PC-3 (cell line): ENCODE data around the gene SIRT2. TPM values are rescaled to one million over a fixed set of nuclear protein-coding genes. Genes with fewer than 3 reads are reported as not detected.

Source experiments
- ATAC-seq: fragments of 200-7000 bp; cut with Tn5 transposase; 2 replicates; pipeline ENCODE4 v1.9.1; 2020; ENCODE audit warnings: mild to moderate bottlenecking, moderate library complexity
- BruUV-seq: library from RNA; stranded (reverse); fragments of 400-500 nt; replicated peaks from 2 replicates; lab custom pipeline; 2021; lab: Mats Ljungman, UMichigan
- CTCF ChIA-PET: fragments of 300-600 bp; sonication (Branson Sonifier 250); formaldehyde crosslinking; loops from one replicate; lab custom pipeline; 2022; ENCODE audit warnings: antibody characterized with exemption; lab: Charles Lee
- POLR2A ChIA-PET: fragments of 300-600 bp; sonication (Branson Sonifier 250); formaldehyde crosslinking; loops from one replicate; lab custom pipeline; 2022; ENCODE audit warnings: antibody characterized with exemption; ENCODE audit not compliant: unreplicated experiment; lab: Charles Lee
- DNase-seq: peaks from one replicate; pipeline ENCODE4 v3.0.0-alpha.2; 2015
- H2AFZ ChIP-seq: fragments of 300-600 bp; sonication (generic); 2 replicates; pipeline ENCODE4 v1.6.0; 2016; ENCODE audit warnings: antibody characterized with exemption, low read length
- H3F3A ChIP-seq: fragments of 300-600 bp; sonication (generic); one replicate; pipeline ENCODE4 v1.6.0; 2017; ENCODE audit warnings: antibody characterized with exemption, low read length, control low read depth, mild to moderate bottlenecking; ENCODE audit not compliant: unreplicated experiment
- H3K27ac ChIP-seq: fragments of 300-600 bp; sonication (generic); 2 replicates; pipeline ENCODE4 v1.5.1; 2016; ENCODE audit warnings: mild to moderate bottlenecking, low read length
- H3K27me3 ChIP-seq: fragments of 300-600 bp; sonication (generic); 2 replicates; pipeline ENCODE4 v1.6.1; 2016; ENCODE audit warnings: low read length, mixed read lengths
- H3K36me3 ChIP-seq: fragments of 300-600 bp; sonication (generic); 2 replicates; pipeline ENCODE4 v1.6.1; 2016; ENCODE audit warnings: low read depth, mixed run types, low read length, mixed read lengths
- H3K4me1 ChIP-seq: fragments of 300-600 bp; sonication (generic); 2 replicates; pipeline ENCODE4 v1.5.1; 2016; ENCODE audit warnings: low read length; ENCODE audit not compliant: insufficient read depth
- H3K4me2 ChIP-seq: fragments of 300-600 bp; sonication (generic); 2 replicates; pipeline ENCODE4 v1.6.0; 2016; ENCODE audit warnings: low read length
- H3K4me3 ChIP-seq: fragments of 300-600 bp; sonication (generic); 2 replicates; pipeline ENCODE4 v1.5.1; 2016; ENCODE audit warnings: mild to moderate bottlenecking, low read length, mixed read lengths
- H3K79me2 ChIP-seq: fragments of 300-600 bp; sonication (generic); 2 replicates; pipeline ENCODE4 v1.6.1; 2017; ENCODE audit warnings: low read length, mixed read lengths
- H3K9ac ChIP-seq: fragments of 300-600 bp; sonication (generic); 2 replicates; pipeline ENCODE4 v1.6.0; 2016; ENCODE audit warnings: mild to moderate bottlenecking, low read length
- H3K9me2 ChIP-seq: fragments of 300-600 bp; sonication (generic); replicated peaks from 2 replicates; pipeline ENCODE4 v1.6.1; 2016; ENCODE audit warnings: mixed run types, low read length, mixed read lengths
- H3K9me3 ChIP-seq: fragments of 300-600 bp; sonication (generic); 2 replicates; pipeline ENCODE4 v1.6.1; 2016; ENCODE audit warnings: low read length, mixed read lengths
- H4K20me1 ChIP-seq: fragments of 300-600 bp; sonication (generic); 2 replicates; pipeline ENCODE4 v1.6.1; 2016; ENCODE audit warnings: low read length, mixed read lengths
- EZH2 ChIP-seq: fragments of 300-600 bp; sonication (generic); IDR thresholded peaks from one replicate; pipeline ENCODE4 v1.6.1; 2017; ENCODE audit warnings: antibody characterized with exemption, mild to moderate bottlenecking, low read length; ENCODE audit not compliant: unreplicated experiment
- EZH2phosphoT487 ChIP-seq: fragments of 300-600 bp; sonication (generic); IDR thresholded peaks from 2 replicates; pipeline ENCODE4 v1.6.1; 2018; ENCODE audit warnings: mild to moderate bottlenecking, antibody characterized with exemption, low read length, borderline replicate concordance
- intact Hi-C: fragments of 100-400 bp; cut with micrococcal nuclease; formaldehyde crosslinking; loops from 2 replicates; pipeline ENCODE4 v1.9.0; 2023
- total RNA-seq: library from RNA; depleted of rRNA; stranded (reverse); fragments of >200 nt; gene quantifications from 2 replicates; pipeline ENCODE4 v1.2.3, GENCODE V29; 2014
- TF ChIP-seq, protein P1 (sequence below): fragments of 300-600 bp; sonication (generic); conservative IDR thresholded peaks from 2 replicates; pipeline ENCODE4 v1.5.1; 2017; ENCODE audit warnings: antibody characterized with exemption, low read depth, mild to moderate bottlenecking, low read length

SIRT2 gene
- total RNA-seq, 1 experiment from 2014 or later: 37.9 TPM

DNA sequence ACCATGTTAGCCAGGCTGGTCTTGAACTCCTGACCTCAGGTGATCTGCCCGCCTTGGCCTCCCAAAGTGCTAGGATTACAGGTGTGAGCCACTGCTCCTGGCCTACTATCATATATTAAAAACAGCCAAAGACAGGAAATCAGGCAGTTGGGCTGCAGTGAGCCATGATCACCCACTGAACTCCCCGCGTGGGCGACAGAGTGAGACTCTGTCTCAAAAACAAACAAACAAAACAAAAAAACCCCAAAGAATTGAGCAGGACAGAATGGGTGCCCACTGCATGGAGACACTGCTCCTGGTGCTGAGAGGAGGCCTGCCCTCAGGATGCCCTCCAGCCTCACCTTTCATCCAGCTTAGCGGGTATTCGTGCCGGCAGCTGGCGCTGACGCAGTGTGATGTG lies 16.1 kb downstream of the SIRT2 start:
- ChIA-PET POLR2A (interaction anchor here (0.7 kb wide), 1 partner anchor 264 kb away, joined by 12 read pairs; the partner anchor contains the start of gene EIF3K), CTCF (no interaction called here)
- no peaks in the 10 kb centered on the region for H3K9me3 ChIP-seq
- H3F3A ChIP-seq: no peaks in the 10 kb centered on the region
- no peaks in the 10 kb centered on the region for H3K79me2 ChIP-seq
- no peak overlapping the region for H3K27ac ChIP-seq
- H3K36me3 ChIP-seq: no peaks in the 10 kb centered on the region
- no peaks in the 10 kb centered on the region for H3K9me2 ChIP-seq
- DNase-seq: no peak
- no peak overlapping the region for H3K4me2 ChIP-seq
- no TSS peak for BruUV-seq
- no peak overlapping the region for H2AFZ ChIP-seq
- H3K4me3 ChIP-seq: no peak overlapping the region
- no peaks in the 10 kb centered on the region for H4K20me1 ChIP-seq
- TF ChIP-seq, protein P1, sequence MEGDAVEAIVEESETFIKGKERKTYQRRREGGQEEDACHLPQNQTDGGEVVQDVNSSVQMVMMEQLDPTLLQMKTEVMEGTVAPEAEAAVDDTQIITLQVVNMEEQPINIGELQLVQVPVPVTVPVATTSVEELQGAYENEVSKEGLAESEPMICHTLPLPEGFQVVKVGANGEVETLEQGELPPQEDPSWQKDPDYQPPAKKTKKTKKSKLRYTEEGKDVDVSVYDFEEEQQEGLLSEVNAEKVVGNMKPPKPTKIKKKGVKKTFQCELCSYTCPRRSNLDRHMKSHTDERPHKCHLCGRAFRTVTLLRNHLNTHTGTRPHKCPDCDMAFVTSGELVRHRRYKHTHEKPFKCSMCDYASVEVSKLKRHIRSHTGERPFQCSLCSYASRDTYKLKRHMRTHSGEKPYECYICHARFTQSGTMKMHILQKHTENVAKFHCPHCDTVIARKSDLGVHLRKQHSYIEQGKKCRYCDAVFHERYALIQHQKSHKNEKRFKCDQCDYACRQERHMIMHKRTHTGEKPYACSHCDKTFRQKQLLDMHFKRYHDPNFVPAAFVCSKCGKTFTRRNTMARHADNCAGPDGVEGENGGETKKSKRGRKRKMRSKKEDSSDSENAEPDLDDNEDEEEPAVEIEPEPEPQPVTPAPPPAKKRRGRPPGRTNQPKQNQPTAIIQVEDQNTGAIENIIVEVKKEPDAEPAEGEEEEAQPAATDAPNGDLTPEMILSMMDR: no peak
- TF ChIP-seq EZH2phosphoT487: no peak
- no peak for TF ChIP-seq EZH2
- intact Hi-C loops: no loop called here
- H3K9ac ChIP-seq: no peak overlapping the region
- H3K4me1 ChIP-seq: no peaks in the 10 kb centered on the region
- no peak for ATAC-seq
- H3K27me3 ChIP-seq: no peaks in the 10 kb centered on the region

DNA sequence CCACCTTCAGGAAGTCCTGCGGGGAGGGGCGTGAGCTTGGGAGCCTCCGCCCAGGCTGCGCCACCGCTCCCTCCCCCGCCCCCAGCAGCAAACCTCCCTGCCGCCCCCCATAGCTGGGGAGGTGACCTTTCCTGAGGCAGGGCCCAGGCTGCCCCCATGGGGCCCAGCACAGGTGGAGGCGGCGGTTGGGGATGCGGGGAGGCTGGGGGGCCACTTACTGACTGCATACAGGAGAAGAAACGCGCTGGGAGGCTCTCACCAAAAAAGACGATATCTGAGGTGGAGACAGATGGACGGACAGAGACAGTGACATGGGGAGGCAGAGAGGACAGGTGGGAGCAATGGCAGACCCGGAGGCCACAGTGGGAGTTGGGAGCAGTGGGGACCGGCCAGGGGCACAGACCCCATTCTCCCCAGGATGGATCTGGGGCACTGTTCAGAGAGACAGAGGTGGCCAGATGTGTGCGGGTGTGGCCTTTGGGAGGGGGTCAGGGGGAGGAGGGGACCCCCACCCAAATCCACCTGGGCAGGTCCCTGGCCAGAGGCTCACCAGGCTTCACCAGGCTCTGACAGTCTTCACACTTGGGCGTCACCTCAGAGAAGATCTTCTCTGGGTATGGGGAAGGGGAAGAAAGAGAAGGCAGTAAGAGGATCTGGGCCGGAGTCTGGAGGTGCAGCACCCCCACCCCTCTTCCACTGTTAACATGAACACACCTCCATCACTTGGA lies 18.4 kb downstream of the SIRT2 start:
- Histone ChIP-seq H3K9me2 (no peaks in the 10 kb centered on the region), H3K36me3 (no peaks in the 10 kb centered on the region), H3K27ac (no peak overlapping the region), H3K79me2 (no peaks in the 10 kb centered on the region), H3K9ac (no peak overlapping the region), H3K9me3 (no peaks in the 10 kb centered on the region), H2AFZ (no peak overlapping the region), H3K4me3 (no peak overlapping the region), H3K4me2 (no peak overlapping the region), H4K20me1 (no peaks in the 10 kb centered on the region), H3F3A (no peaks in the 10 kb centered on the region), H3K4me1 (no peaks in the 10 kb centered on the region), H3K27me3 (no peaks in the 10 kb centered on the region)
- no peak for DNase-seq
- CTCF ChIA-PET: no interaction called here
- POLR2A ChIA-PET: no interaction called here
- TF ChIP-seq EZH2phosphoT487 (no peak), EZH2 (no peak)
- TF ChIP-seq, protein P1: no peak
- no peak for ATAC-seq
- BruUV-seq: no TSS peak
- intact Hi-C loops: no loop called here

DNA sequence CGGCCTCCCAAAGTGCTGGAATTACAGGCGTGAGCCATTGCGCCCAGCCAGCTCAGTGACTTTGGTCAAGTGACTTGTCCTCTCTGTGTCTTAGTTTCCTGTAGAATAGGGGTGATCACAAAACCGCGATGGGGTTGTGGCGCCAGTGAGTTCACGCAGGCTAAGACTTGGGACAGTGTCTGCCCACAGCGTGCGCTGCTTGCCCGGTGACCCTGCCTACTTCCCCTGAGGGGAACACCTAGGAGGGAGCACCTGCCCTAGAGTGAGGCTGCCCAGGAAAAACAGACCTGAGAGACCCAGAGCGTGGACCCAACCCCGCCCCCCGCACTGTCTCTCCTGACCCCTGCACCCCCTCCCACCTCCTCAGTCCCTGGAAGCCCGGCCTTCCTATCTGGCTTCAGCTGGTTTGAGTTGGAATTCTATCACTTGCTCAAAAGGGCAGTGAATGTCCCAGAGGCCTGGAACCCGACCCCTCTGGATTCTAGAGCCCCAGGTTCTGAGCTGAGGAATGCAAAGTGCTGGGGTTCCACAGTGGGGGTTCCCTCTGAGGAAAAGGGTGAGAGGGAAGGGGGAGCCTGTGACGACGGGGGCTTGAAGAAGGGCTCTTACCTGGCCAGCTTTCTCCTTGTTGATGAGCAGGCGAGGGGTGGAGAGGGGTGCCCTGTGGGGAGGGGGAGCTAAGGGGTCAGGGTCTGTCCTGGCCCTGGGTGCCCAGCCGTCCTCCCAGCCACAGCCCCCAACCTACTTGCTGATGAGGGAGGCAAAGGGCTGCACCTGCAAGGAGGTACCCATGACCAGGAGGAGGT lies 19.1 kb downstream of the SIRT2 start:
- Histone ChIP-seq H3K4me3 (no peak overlapping the region), H3K36me3 (no peaks in the 10 kb centered on the region), H3K4me2 (no peak overlapping the region), H3K9ac (no peak overlapping the region), H3K27me3 (no peaks in the 10 kb centered on the region), H3K79me2 (no peaks in the 10 kb centered on the region), H3K27ac (no peak overlapping the region), H3K9me3 (no peaks in the 10 kb centered on the region), H3K9me2 (no peaks in the 10 kb centered on the region), H2AFZ (no peak overlapping the region), H3K4me1 (no peaks in the 10 kb centered on the region), H3F3A (no peaks in the 10 kb centered on the region), H4K20me1 (no peaks in the 10 kb centered on the region)
- ATAC-seq (no peak), DNase-seq (no peak)
- ChIA-PET POLR2A (no interaction called here), CTCF (no interaction called here)
- no TSS peak for BruUV-seq
- no peak for TF ChIP-seq EZH2
- TF ChIP-seq EZH2phosphoT487: no peak
- TF ChIP-seq, protein P1: no peak
- intact Hi-C loops: no loop called here
